Measurements from ENCODE around the gene ROS1.
"Not testable (repeated sequence)": the region's sequence is repeated elsewhere in the genome, so short reads cannot be mapped to it uniquely, and the experiment has no call there.

Gene ROS1

GRCh38 chr6:117268924-117269323 lies 156.8 kb downstream of the ROS1 start:
- DNase-seq (ENCODE audit: low read depth in 1 of 2, low spot score in 1 of 2) = no peak

DNA sequence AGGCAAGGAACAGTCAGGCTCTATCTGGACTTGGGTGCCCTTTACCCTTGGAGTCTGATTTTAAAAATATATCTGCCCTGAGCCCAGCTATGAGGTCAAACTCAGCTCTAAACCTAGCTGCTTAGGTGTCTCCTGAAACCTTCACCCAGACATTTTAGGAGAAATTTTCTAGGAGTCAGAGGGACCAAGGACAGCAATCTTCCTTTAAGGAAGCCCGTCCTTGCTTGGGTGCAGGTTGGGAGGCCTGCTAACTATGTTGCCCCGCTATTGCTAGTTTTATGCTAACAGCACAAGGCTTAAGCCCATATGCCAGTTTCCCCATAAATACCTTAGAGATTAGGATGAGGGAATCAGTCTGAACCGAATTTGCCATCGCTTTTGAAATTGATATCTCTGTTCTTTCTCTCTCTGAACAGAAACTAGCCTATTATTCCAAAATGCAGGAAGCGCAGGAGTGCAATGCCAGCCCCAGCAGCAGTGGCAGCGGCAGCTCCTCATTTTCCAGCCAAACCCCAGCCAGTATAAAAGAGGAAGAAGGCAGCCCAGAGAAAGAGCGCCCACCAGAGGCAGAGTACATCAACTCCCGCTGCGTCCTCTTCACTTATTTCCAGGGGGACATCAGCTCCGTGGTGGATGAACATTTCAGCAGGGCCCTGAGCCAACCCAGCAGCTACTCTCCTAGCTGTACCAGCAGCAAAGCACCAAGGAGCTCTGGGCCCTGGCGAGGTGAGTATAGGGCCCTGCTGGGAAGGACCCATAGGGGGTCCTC lies 157.8 kb downstream of the ROS1 start:
- DNase-seq (ENCODE audit: low read depth in 1 of 2, low spot score in 1 of 2) = no peak

DNA sequence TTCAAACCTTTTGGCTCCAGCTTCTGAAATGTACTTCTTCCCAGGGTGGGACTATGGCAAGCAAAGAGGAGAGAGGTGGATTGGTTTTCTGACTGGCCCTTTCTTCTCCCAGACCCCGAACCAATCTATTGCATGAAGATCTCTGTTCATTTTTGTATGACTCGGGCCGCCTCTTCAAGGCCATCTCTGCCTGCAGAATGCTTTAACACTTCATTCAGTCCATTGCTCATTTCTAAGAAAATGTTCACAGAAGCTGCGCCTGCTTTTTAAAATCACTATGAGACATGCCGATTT lies 158.7 kb downstream of the ROS1 start:
- no peak for DNase-seq (ENCODE audit: low read depth in 1 of 2, low spot score in 1 of 2)

DNA sequence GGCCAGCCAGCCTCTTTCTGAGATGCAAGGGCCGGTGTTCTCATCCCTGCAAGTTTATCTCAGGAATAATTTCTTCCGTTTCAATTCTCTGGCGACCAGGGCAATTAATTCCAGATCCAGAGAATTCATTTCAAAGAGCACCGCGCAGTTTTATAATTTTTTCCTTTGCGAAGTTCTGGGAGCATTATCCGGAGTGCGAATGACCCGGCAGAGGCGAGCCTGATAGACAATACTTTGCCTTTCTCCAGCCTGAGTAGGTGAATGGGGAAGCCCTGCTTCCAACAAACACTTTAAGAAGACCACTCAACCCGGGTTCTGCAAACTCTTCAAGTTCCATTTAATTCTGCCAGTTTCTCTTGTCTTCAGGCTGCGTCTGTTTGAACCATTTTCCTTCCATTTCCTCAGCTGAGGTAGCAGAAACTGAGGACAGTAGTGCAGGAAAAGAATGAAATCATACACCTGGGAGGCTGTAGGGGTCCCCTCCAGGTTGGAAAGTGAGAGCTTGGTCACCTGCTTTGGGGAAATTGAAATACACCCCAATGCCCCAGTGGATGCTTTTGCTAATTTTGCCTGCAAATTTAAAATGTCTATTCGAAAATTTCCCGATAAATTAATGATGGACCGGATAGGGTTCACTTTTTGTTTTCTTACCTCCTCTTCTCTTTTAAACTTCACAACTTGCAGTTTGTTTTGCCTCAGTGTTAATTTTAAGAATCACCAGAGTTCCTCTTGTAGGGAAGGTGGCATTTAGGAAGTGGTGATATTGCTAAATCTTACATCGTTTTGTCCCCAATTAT lies 159.3 kb downstream of the ROS1 start:
- DNase-seq (ENCODE audit: low read depth in 1 of 2, low spot score in 1 of 2) = no peak

- no peak for DNase-seq (ENCODE audit: low read depth in 1 of 2, low spot score in 1 of 2)
These were observed 160.1 kb downstream of the ROS1 start, which contains the start of gene VGLL2 for GRCh38 chr6:117265410-117266256. Gene VGLL2, plus strand, starts transcription at chr6:117265558. Its CDS starts 206 bp downstream, at chr6:117265764.

DNA sequence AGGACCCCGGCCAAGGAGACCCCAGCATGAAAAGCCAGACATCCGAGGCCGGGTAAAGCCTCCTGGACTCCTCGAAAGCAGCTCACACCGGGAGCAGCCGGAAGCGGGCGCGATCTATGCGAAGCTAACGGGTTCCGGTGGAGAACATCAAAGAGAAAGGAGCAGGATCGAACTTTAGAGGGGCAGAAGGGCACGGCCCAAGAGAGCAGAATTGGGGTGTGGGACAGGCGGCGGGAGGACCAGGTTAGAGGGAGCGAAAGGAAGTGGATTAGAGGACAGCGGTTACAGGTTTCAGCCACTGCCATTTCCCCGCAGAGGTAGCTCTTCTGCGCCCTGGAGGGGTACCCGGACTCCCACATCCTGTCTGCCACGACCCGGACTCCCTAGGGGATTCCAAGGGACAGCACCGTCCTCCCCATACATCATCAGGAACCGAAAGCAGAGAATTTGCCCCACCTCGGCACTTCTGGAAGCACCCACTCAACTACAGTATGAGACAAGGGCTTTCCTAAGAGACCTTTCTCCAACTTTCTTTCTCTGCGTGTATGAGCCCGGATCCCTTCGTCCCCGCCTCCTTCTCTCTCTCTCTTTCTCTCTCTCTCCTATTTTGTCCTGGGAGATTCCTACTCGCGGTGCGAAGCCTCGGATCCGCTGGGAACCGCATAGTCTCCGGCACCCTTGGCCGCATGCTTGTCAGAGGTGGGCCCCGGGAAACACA lies 160.9 kb downstream of the ROS1 start:
- DNase-seq (ENCODE audit: low read depth in 1 of 2, low spot score in 1 of 2) = no peak

- no peak for DNase-seq (ENCODE audit: low read depth in 1 of 2, low spot score in 1 of 2)
These were observed 161.4 kb downstream of the ROS1 start for GRCh38 chr6:117264369-117264691.

DNA sequence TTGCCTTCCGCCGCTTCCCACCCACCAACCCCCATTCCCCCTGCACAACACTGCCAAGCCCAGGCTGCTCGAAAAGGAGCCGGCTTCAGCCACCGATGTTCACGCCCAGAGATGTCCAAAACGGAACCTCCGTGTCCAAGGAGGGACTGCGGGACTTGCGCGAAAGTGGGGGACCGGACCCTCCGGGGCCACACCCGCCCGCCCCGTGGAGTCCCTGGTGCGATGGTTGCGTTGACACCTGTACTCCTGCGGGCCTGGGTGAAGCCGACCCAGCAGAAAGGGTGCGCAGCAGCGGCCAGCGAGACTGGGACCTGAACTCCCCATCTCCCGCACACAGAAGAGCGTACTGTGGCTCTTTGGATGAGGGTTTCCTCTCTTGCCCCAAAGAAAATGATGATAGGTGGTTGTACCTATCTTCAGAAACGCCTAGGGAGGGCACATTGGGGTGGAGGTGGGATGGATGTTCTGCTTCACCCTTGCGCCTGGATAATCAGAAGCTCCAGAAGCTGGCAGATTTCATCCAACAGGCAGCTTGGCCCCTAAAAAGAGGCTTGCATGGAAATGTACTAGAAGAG lies 162.3 kb downstream of the ROS1 start:
- DNase-seq (ENCODE audit: low read depth in 1 of 2, low spot score in 1 of 2) = no peak

- DNase-seq (ENCODE audit: low read depth in 1 of 2, low spot score in 1 of 2) = no peak
These were observed 162.9 kb downstream of the ROS1 start for GRCh38 chr6:117262799-117263198.

GRCh38 chr6:117253785-117254184 lies 172.0 kb downstream of the ROS1 start:
- DNase-seq (ENCODE audit: low read depth in 1 of 2, low spot score in 1 of 2) = no peak

DNA sequence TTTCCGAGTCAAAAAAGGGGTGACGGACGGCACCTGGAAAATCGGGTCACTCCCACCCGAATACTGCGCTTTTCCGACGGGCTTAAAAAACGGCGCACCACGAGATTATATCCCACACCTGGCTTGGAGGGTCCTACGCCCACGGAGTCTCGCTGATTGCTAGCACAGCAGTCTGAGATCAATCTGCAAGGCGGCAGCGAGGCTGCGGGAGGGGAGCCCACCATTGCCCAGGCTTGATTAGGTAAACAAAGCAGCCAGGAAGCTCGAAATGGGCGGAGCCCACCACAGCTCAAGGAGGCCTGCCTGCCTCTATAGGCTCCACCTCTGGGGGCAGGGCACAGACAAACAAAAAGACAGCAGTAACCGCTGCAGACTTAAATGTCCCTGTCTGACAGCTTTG lies 180.8 kb downstream of the ROS1 start:
- not testable (repeated sequence) for DNase-seq (ENCODE audit: low read depth in 1 of 2, low spot score in 1 of 2)

DNA sequence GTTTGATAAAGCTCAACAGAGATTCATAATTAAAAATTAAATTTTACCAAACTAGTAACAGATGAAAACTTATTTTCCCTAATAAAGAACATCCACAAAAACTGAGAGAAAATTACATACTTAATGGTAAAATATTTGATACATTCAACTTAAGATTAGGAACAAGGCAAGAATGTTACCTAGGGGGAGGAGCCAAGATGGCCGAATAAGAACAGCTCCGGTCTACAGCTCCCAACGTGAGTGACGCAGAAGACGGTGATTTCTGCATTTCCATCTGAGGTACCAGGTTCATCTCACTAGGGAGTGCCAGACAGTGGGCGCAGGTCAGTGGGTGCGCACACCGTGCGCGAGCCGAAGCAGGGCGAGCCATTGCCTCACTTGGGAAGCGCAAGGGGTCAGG lies 181.2 kb downstream of the ROS1 start:
- DNase-seq (ENCODE audit: low read depth in 1 of 2, low spot score in 1 of 2) = not testable (repeated sequence)
